ENCODE results near the gene ALDH5A1.

- TF ChIP-seq CTCF (IDR thresholded peaks at IDR 0.05 in 4 of 5, conservative IDR thresholded peaks at IDR 0.05 in 1 of 5) (no peak), POLR2A (IDR thresholded peaks at IDR 0.05) (no peak)
These were observed 50.4 kb downstream of the ALDH5A1 start for GRCh38 chr6:24545183-24545582.

Data from gastrocnemius medialis (tissue), 4 donors.